Vagina (tissue), 2 donors: Measurements from ENCODE around the gene HPD. TPM values are rescaled to one million over a fixed set of nuclear protein-coding genes. Genes with fewer than 3 reads are reported as not detected.

Experiments
- DNase-seq, 2 donors: peaks; one replicate each; pipeline ENCODE4 v3.0.0-alpha.2; 2017; ENCODE audit errors: extremely low spot score in 2 of 2
- H3K27ac ChIP-seq: fragments of 200-600 bp; sonication (generic); one replicate; pipeline ENCODE4 v1.5.1; 2019
- H3K27me3 ChIP-seq: fragments of 200-600 bp; sonication (generic); one replicate; pipeline ENCODE4 v1.5.1; 2019
- H3K36me3 ChIP-seq, 2 donors: fragments of 200-600 bp; sonication (generic); one replicate each; pipeline ENCODE4 v1.5.1; 2017 to 2019
- H3K4me1 ChIP-seq: fragments of 200-600 bp; sonication (generic); one replicate; pipeline ENCODE4 v1.5.1; 2019
- H3K4me3 ChIP-seq, 2 donors: fragments of 200-600 bp; sonication (generic); 1 replicate in 1 of 2; 2 replicates in 1 of 2; pipeline ENCODE4 v1.5.1; 2016 to 2019
- H3K9me3 ChIP-seq: fragments of 200-600 bp; sonication (generic); one replicate; pipeline ENCODE4 v1.5.1; 2019
- CTCF ChIP-seq, 3 experiments: fragments of 450-650 bp in 2 of 3; fragments of 200-600 bp in 1 of 3; sonication (generic) in 1 of 3; IDR thresholded peaks; one replicate each; pipeline ENCODE4 v1.5.1; 2017 to 2019; ENCODE audit warnings: antibody characterized with exemption in 3 of 3, mild to moderate bottlenecking in 2 of 3, moderate library complexity in 2 of 3
- POLR2A ChIP-seq, 2 donors: fragments of 450-650 bp; IDR thresholded peaks; one replicate each; pipeline ENCODE4 v1.6.1; 2017; ENCODE audit warnings: antibody characterized with exemption in 2 of 2, mild to moderate bottlenecking in 2 of 2, moderate library complexity in 2 of 2
- POLR2AphosphoS5 ChIP-seq, 2 donors: sonication (generic); formaldehyde crosslinking; IDR thresholded peaks; one replicate each; pipeline ENCODE4 v1.9.0; 2017; ENCODE audit warnings: antibody characterized with exemption in 2 of 2, mild to moderate bottlenecking in 2 of 2, low read depth in 1 of 2; ENCODE audit not compliant: insufficient read depth in 1 of 2
- intact Hi-C: fragments of 100-400 bp; cut with DNase I; formaldehyde crosslinking; loops from one replicate; pipeline ENCODE4 v1.15.1; 2023
- total RNA-seq: library from RNA; depleted of rRNA; stranded (reverse); fragments of >200 nt; gene quantifications from one replicate; pipeline ENCODE4 v1.2.3, GENCODE V29; 2016

HPD gene
- total RNA-seq, 1 donor from 2014 or later, result not detected

- Histone ChIP-seq H3K4me1 (peaks cover 71% of the 10 kb centered on the region), H3K27me3 (no peaks in the 10 kb centered on the region), H3K9me3 (no peaks in the 10 kb centered on the region), H3K36me3 (peaks cover 0 to 11% of the 10 kb centered on the region in 2 donors), H3K27ac (peak overlapping the region; percentile 100), H3K4me3 (peak overlapping the region; percentile 58 to 87)
- no peak for DNase-seq
- TF ChIP-seq CTCF (IDR thresholded peaks at IDR 0.05), result no peak
- intact Hi-C loops, result loop anchor here (5.0 kb wide), 1 partner anchor 89 kb away; the partner anchor contains the start of gene PSMD9
Observed at GRCh38 chr12:121797937-121798786, 60.5 kb downstream of the HPD start.

- peak in 1 of 2 donors; percentile 96 for DNase-seq
Observed at GRCh38 chr12:121796855-121797751, 61.6 kb downstream of the HPD start.

GRCh38 chr12:121795034-121795968 is 63.4 kb downstream of the HPD start:
- no peaks in the 10 kb centered on the region for H3K27me3 ChIP-seq
- DNase-seq, result no peak
- H3K4me3 ChIP-seq, result peak overlapping the region; percentile 62 to 65
- peaks cover 71% of the 10 kb centered on the region for H3K4me1 ChIP-seq
- peak; percentile 96 to 99 (median 98) for TF ChIP-seq CTCF (IDR thresholded peaks at IDR 0.05)
- no peak for TF ChIP-seq POLR2A (IDR thresholded peaks at IDR 0.05)
- peak; percentile 13 to 20 for TF ChIP-seq POLR2AphosphoS5 (IDR thresholded peaks at IDR 0.05; ENCODE audit: insufficient read depth in 1 of 2, low read depth in 1 of 2)
- peaks cover 0 to 11% of the 10 kb centered on the region in 2 donors for H3K36me3 ChIP-seq
- intact Hi-C loops, result loop anchor here (1.0 to 5.0 kb wide), 2 partner anchors 16 to 92 kb away; partner anchors contain the start of gene PSMD9
- peak overlapping the region; percentile 100 for H3K27ac ChIP-seq
- H3K9me3 ChIP-seq, result no peaks in the 10 kb centered on the region

More at GRCh38 chr12:121796855-121797751, 61.6 kb downstream of the HPD start:
- peak in 1 of 3 experiments; percentile 20 for TF ChIP-seq CTCF (IDR thresholded peaks at IDR 0.05)
- no peak for TF ChIP-seq POLR2A (IDR thresholded peaks at IDR 0.05)
- TF ChIP-seq POLR2AphosphoS5 (IDR thresholded peaks at IDR 0.05; ENCODE audit: insufficient read depth in 1 of 2, low read depth in 1 of 2), result peak; percentile 85 to 89
- no peaks in the 10 kb centered on the region for H3K27me3 ChIP-seq
- intact Hi-C loops, result loop anchor here (5.0 kb wide), 1 partner anchor 90 kb away; the partner anchor contains the start of gene PSMD9
- peaks cover 0 to 11% of the 10 kb centered on the region in 2 donors for H3K36me3 ChIP-seq
- peak overlapping the region; percentile 58 to 87 for H3K4me3 ChIP-seq
- H3K27ac ChIP-seq, result peak overlapping the region; percentile 100
- no peaks in the 10 kb centered on the region for H3K9me3 ChIP-seq
- H3K4me1 ChIP-seq, result peaks cover 76% of the 10 kb centered on the region

GRCh38 chr12:121794534-121795033 is 64.1 kb downstream of the HPD start:
- Histone ChIP-seq H3K9me3 (no peaks in the 10 kb centered on the region), H3K4me3 (peak overlapping the region; percentile 62 to 65), H3K4me1 (peaks cover 74% of the 10 kb centered on the region), H3K36me3 (peaks cover 0 to 11% of the 10 kb centered on the region in 2 donors), H3K27me3 (no peaks in the 10 kb centered on the region), H3K27ac (peak overlapping the region; percentile 100)
- TF ChIP-seq POLR2A (IDR thresholded peaks at IDR 0.05) (no peak), POLR2AphosphoS5 (IDR thresholded peaks at IDR 0.05; ENCODE audit: insufficient read depth in 1 of 2, low read depth in 1 of 2) (no peak)
- DNase-seq, result no peak
- intact Hi-C loops, result loop anchor here (1.0 to 5.0 kb wide), 3 partner anchors 17 to 97 kb away; partner anchors contain the start of gene PSMD9
